ENCODE data around the gene PSAPL1.

Gene PSAPL1

GRCh38 chr4:7402526-7402925 is 32.2 kb downstream of the PSAPL1 start:
- H3K4me2 ChIP-seq, result no peak overlapping the region
- no peaks in the 10 kb centered on the region for H3K36me3 ChIP-seq (ENCODE audit: insufficient read depth)
- H3K27me3 ChIP-seq (ENCODE audit: insufficient read depth, low read depth), result no peaks in the 10 kb centered on the region
- no peak overlapping the region for H3K27ac ChIP-seq
- no peak overlapping the region for H3K9ac ChIP-seq
- TF ChIP-seq CTCF (conservative IDR thresholded peaks at IDR 0.05; ENCODE audit: low read depth, low read length), result no peak
- no peaks in the 10 kb centered on the region for H3K79me2 ChIP-seq (ENCODE audit: insufficient read depth, low read depth)
- H2AFZ ChIP-seq (ENCODE audit: low read depth), result no peak overlapping the region
- H3K4me1 ChIP-seq (ENCODE audit: low read depth, poor library complexity, severe bottlenecking), result no peaks in the 10 kb centered on the region
- no peaks in the 10 kb centered on the region for H4K20me1 ChIP-seq (ENCODE audit: insufficient read depth)
- H3K4me3 ChIP-seq (IDR thresholded peaks at IDR 0.05; ENCODE audit: insufficient read depth, low read depth, low read length), result no peak overlapping the region

- H3K9ac ChIP-seq, result no peak overlapping the region
- no peaks in the 10 kb centered on the region for H3K79me2 ChIP-seq (ENCODE audit: insufficient read depth, low read depth)
- no peaks in the 10 kb centered on the region for H3K27me3 ChIP-seq (ENCODE audit: insufficient read depth, low read depth)
- H3K4me3 ChIP-seq (IDR thresholded peaks at IDR 0.05; ENCODE audit: insufficient read depth, low read depth, low read length), result no peak overlapping the region
- H3K4me1 ChIP-seq (ENCODE audit: low read depth, poor library complexity, severe bottlenecking), result no peaks in the 10 kb centered on the region
- no peak overlapping the region for H3K27ac ChIP-seq
- TF ChIP-seq CTCF (conservative IDR thresholded peaks at IDR 0.05; ENCODE audit: low read depth, low read length), result no peak
- no peak overlapping the region for H3K4me2 ChIP-seq
- H4K20me1 ChIP-seq (ENCODE audit: insufficient read depth), result no peaks in the 10 kb centered on the region
- no peaks in the 10 kb centered on the region for H3K36me3 ChIP-seq (ENCODE audit: insufficient read depth)
- no peak overlapping the region for H2AFZ ChIP-seq (ENCODE audit: low read depth)
Observed at GRCh38 chr4:7400671-7401298, 33.9 kb downstream of the PSAPL1 start.

GRCh38 chr4:7399440-7400234 is 35.1 kb downstream of the PSAPL1 start:
- no peaks in the 10 kb centered on the region for H3K4me1 ChIP-seq (ENCODE audit: low read depth, poor library complexity, severe bottlenecking)
- no peak overlapping the region for H3K4me2 ChIP-seq
- no peak for TF ChIP-seq CTCF (conservative IDR thresholded peaks at IDR 0.05; ENCODE audit: low read depth, low read length)
- H3K36me3 ChIP-seq (ENCODE audit: insufficient read depth), result no peaks in the 10 kb centered on the region
- H4K20me1 ChIP-seq (ENCODE audit: insufficient read depth), result no peaks in the 10 kb centered on the region
- H3K27me3 ChIP-seq (ENCODE audit: insufficient read depth, low read depth), result no peaks in the 10 kb centered on the region
- H3K79me2 ChIP-seq (ENCODE audit: insufficient read depth, low read depth), result no peaks in the 10 kb centered on the region
- no peak overlapping the region for H3K9ac ChIP-seq
- H3K27ac ChIP-seq, result no peak overlapping the region
- H3K4me3 ChIP-seq (IDR thresholded peaks at IDR 0.05; ENCODE audit: insufficient read depth, low read depth, low read length), result no peak overlapping the region
- H2AFZ ChIP-seq (ENCODE audit: low read depth), result no peak overlapping the region

GRCh38 chr4:7398788-7399439 is 35.8 kb downstream of the PSAPL1 start:
- no peaks in the 10 kb centered on the region for H4K20me1 ChIP-seq (ENCODE audit: insufficient read depth)
- H3K9ac ChIP-seq, result no peak overlapping the region
- TF ChIP-seq CTCF (conservative IDR thresholded peaks at IDR 0.05; ENCODE audit: low read depth, low read length), result no peak
- no peaks in the 10 kb centered on the region for H3K27me3 ChIP-seq (ENCODE audit: insufficient read depth, low read depth)
- no peak overlapping the region for H3K27ac ChIP-seq
- H2AFZ ChIP-seq (ENCODE audit: low read depth), result no peak overlapping the region
- H3K4me3 ChIP-seq (IDR thresholded peaks at IDR 0.05; ENCODE audit: insufficient read depth, low read depth, low read length), result no peak overlapping the region
- H3K36me3 ChIP-seq (ENCODE audit: insufficient read depth), result no peaks in the 10 kb centered on the region
- H3K79me2 ChIP-seq (ENCODE audit: insufficient read depth, low read depth), result no peaks in the 10 kb centered on the region
- no peak overlapping the region for H3K4me2 ChIP-seq
- H3K4me1 ChIP-seq (ENCODE audit: low read depth, poor library complexity, severe bottlenecking), result no peaks in the 10 kb centered on the region
